ENCODE data around the gene PRSS57.

PRSS57 gene

DNA sequence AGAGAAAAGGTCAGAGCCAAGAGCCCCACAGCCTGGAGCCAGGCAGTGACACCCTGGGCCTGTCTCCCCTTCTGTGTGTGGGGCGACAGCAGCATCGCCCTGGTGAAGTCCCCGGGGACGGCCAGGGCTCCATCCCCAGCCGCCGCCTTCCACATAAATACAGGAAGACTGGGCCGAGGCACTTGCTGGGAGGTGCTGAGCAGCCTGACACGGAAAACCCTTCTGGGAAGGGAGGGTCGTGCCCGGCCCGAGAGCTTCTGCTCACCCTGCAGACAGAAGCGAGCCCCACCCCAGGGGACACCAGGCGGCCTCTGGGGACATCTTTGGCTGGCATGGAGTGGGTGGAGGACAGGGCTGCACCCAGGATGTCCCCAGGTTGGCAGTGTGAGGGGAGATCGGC is 50.5 kb downstream of the PRSS57 start:
- Histone ChIP-seq H3K27me3 (replicated peaks; ENCODE audit: insufficient read depth, low read length) (no peaks in the 10 kb centered on the region), H3K9ac (ENCODE audit: low read length) (no peak overlapping the region), H3K4me1 (ENCODE audit: low read length) (no peaks in the 10 kb centered on the region), H3K9me3 (replicated peaks; ENCODE audit: insufficient read depth, low read length) (no peaks in the 10 kb centered on the region), H3K4me2 (ENCODE audit: low read depth, low read length) (no peak overlapping the region), H3K27ac (ENCODE audit: low read length) (no peak overlapping the region), H3K9me2 (replicated peaks; ENCODE audit: insufficient read depth, low read length) (no peaks in the 10 kb centered on the region), H3K36me3 (replicated peaks; ENCODE audit: insufficient read depth, low read length) (peaks cover 15% of the 10 kb centered on the region), H2AFZ (ENCODE audit: low read length) (no peak overlapping the region), H3F3A (ENCODE audit: insufficient read depth, low read length) (no peaks in the 10 kb centered on the region), H4K20me1 (ENCODE audit: insufficient read depth, low read length) (no peaks in the 10 kb centered on the region), H3K79me2 (ENCODE audit: low read length) (peaks cover 16% of the 10 kb centered on the region; the same call in 1 of the 2 replicates), H3K4me3 (ENCODE audit: low read length) (no peak overlapping the region)
- no peak for TF ChIP-seq EZH2 (optimal IDR thresholded peaks at IDR 0.05; ENCODE audit: low read depth, low read length)
- DNase-seq = no peak

DNA sequence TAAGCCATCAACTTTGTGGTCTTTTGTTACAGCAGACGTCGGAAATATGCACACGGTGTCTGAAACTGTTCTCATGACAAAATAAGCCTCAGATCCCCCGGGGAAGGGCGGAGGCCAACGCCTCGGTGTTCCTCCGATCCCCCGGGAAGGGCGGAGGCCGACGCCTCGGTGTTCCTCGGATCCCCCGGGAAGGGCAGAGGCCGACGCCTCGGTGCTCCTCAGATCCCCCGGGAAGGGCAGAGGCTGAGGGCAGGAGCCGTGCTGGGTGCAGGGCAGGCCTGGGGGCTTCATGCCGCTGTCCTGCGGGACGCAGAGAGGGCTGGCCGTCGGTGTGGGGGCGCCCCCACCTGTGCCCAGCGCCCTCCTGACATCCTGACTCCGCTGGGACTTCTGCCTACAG is 50.9 kb downstream of the PRSS57 start:
- H3K27ac ChIP-seq (ENCODE audit: low read length) = no peak overlapping the region
- no peaks in the 10 kb centered on the region for H4K20me1 ChIP-seq (ENCODE audit: insufficient read depth, low read length)
- TF ChIP-seq EZH2 (optimal IDR thresholded peaks at IDR 0.05; ENCODE audit: low read depth, low read length) = no peak
- no peak for TF ChIP-seq EZH2phosphoT487 (IDR thresholded peaks at IDR 0.05; ENCODE audit: low read length)
- no peak for TF ChIP-seq CTCF (IDR thresholded peaks at IDR 0.05; ENCODE audit: low read length)
- peaks cover 13% of the 10 kb centered on the region; the same call in 1 of the 2 replicates for H3K79me2 ChIP-seq (ENCODE audit: low read length)
- H3K4me2 ChIP-seq (ENCODE audit: low read depth, low read length) = no peak overlapping the region
- no peak overlapping the region for H3K4me3 ChIP-seq (ENCODE audit: low read length)
- no peak for DNase-seq
- no peaks in the 10 kb centered on the region; the same call in 1 of the 2 replicates for H3K4me1 ChIP-seq (ENCODE audit: low read length)
- no peaks in the 10 kb centered on the region for H3K9me3 ChIP-seq (replicated peaks; ENCODE audit: insufficient read depth, low read length)
- no peak overlapping the region for H3K9ac ChIP-seq (ENCODE audit: low read length)
- no peaks in the 10 kb centered on the region for H3K9me2 ChIP-seq (replicated peaks; ENCODE audit: insufficient read depth, low read length)
- H3F3A ChIP-seq (ENCODE audit: insufficient read depth, low read length) = no peaks in the 10 kb centered on the region
- peaks cover 13% of the 10 kb centered on the region for H3K36me3 ChIP-seq (replicated peaks; ENCODE audit: insufficient read depth, low read length)
- H2AFZ ChIP-seq (ENCODE audit: low read length) = no peak overlapping the region
- H3K27me3 ChIP-seq (replicated peaks; ENCODE audit: insufficient read depth, low read length) = no peaks in the 10 kb centered on the region

GRCh38 chr19:643736-644135 is 51.5 kb downstream of the PRSS57 start:
- H3F3A ChIP-seq (ENCODE audit: insufficient read depth, low read length) = no peaks in the 10 kb centered on the region
- H3K79me2 ChIP-seq (ENCODE audit: low read length) = peaks cover 7% of the 10 kb centered on the region; the same call in 1 of the 2 replicates
- no peak for TF ChIP-seq CTCF (IDR thresholded peaks at IDR 0.05; ENCODE audit: low read length)
- no peak for TF ChIP-seq EZH2 (optimal IDR thresholded peaks at IDR 0.05; ENCODE audit: low read depth, low read length)
- no peak for TF ChIP-seq EZH2phosphoT487 (IDR thresholded peaks at IDR 0.05; ENCODE audit: low read length)
- H3K4me3 ChIP-seq (ENCODE audit: low read length) = no peak overlapping the region
- no peaks in the 10 kb centered on the region for H4K20me1 ChIP-seq (ENCODE audit: insufficient read depth, low read length)
- H3K4me1 ChIP-seq (ENCODE audit: low read length) = peaks cover 5% of the 10 kb centered on the region; the same call in 1 of the 2 replicates
- H3K9me2 ChIP-seq (replicated peaks; ENCODE audit: insufficient read depth, low read length) = no peaks in the 10 kb centered on the region
- H3K27me3 ChIP-seq (replicated peaks; ENCODE audit: insufficient read depth, low read length) = no peaks in the 10 kb centered on the region
- no peak overlapping the region for H3K9ac ChIP-seq (ENCODE audit: low read length)
- H3K36me3 ChIP-seq (replicated peaks; ENCODE audit: insufficient read depth, low read length) = peaks cover 6% of the 10 kb centered on the region
- no peak overlapping the region for H3K4me2 ChIP-seq (ENCODE audit: low read depth, low read length)
- no peak overlapping the region for H2AFZ ChIP-seq (ENCODE audit: low read length)
- no peaks in the 10 kb centered on the region for H3K9me3 ChIP-seq (replicated peaks; ENCODE audit: insufficient read depth, low read length)
- no peak overlapping the region for H3K27ac ChIP-seq (ENCODE audit: low read length)
- no peak for DNase-seq
